ENCODE measurements around the gene CORO2A.

DNA sequence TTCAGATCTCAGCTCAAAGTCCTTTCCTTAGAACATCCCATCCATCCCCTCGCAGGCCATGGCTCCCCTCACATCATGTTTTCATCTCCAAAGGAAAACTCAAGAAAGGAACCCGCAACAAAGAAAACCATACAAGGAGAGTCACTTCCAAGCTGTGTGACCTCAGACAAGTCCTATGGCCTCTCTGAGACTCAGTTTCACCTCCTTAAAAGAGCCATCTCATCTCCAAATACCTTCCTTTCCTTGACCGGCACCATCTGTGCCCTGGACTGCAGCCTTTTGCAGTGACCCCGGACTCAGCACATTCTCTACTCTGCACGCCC is 10.7 kb downstream of the CORO2A start:
- no peak for TF ChIP-seq CTCF (IDR thresholded peaks at IDR 0.05)
- TF ChIP-seq POLR2A (IDR thresholded peaks at IDR 0.05) = no peak
- TF ChIP-seq POLR2AphosphoS5 (IDR thresholded peaks at IDR 0.05; ENCODE audit: insufficient read depth in 1 of 2, low read depth in 1 of 2) = no peak

All from vagina (tissue), 2 donors.